Measurements from ENCODE around the gene NEK1.

DNA sequence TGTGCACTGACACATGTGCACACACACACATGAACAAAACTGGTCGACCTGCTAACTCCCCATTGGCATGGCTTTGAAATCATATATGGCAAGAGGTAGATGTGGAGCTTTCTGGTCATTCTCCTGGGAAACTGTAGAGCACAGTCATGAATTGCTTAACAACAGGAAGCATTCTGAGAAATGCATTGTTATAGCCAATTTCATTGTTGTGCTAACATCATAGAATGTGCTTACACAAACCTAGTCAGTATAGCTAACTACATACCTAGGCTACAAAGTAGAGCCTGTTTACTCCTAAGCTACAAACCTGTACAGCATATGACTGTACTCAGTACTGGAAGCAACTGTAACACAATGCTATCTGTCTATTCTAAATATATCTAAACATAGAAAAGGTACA, 207.4 kb downstream of the NEK1 start:
- TF ChIP-seq CTCF (IDR thresholded peaks at IDR 0.05) (no peak), POLR2A (IDR thresholded peaks at IDR 0.05) (no peak)
